Urothelium cell line (cell line): Measurements from ENCODE around the gene MUC4.

Experiments used
- DNase-seq: peaks from one replicate; pipeline ENCODE4 v3.0.0; 2011; ENCODE audit warnings: low spot score, mixed read lengths
- FAIRE-seq: peaks from 2 replicates; lab custom pipeline; 2011; peaks lifted over from hg19 to GRCh38; lab: Jason Lieb, UNC

MUC4 gene

GRCh38 chr3:195811756-195812155, at the start of gene MUC4:
Gene MUC4, minus strand, starts transcription at chr3:195811929. Its CDS starts 112 bp downstream, at chr3:195811817.
- no peak for FAIRE-seq

GRCh38 chr3:195860456-195860855, 48.7 kb upstream of the MUC4 start:
- DNase-seq (no peak), FAIRE-seq (no peak)

More at GRCh38 chr3:195811756-195812155, at the start of gene MUC4:
- DNase-seq: no peak

GRCh38 chr3:195859846-195860411, 48.2 kb upstream of the MUC4 start:
- DNase-seq (no peak), FAIRE-seq (no peak)

GRCh38 chr3:195859061-195859845, 47.5 kb upstream of the MUC4 start:
- FAIRE-seq (no peak), DNase-seq (peak; percentile 70)

- DNase-seq: no peak
- FAIRE-seq: no peak
Measured at GRCh38 chr3:195856410-195857084, 44.8 kb upstream of the MUC4 start.

- DNase-seq (no peak), FAIRE-seq (no peak)
Measured at GRCh38 chr3:195855471-195856409, 44.0 kb upstream of the MUC4 start.

GRCh38 chr3:195854628-195855294, 43.0 kb upstream of the MUC4 start:
- no peak for DNase-seq
- no peak for FAIRE-seq

- no peak for FAIRE-seq
- DNase-seq: no peak
Measured at GRCh38 chr3:195853996-195854395, 42.3 kb upstream of the MUC4 start.

GRCh38 chr3:195853036-195853435, 41.3 kb upstream of the MUC4 start:
- FAIRE-seq (no peak), DNase-seq (no peak)

- FAIRE-seq: no peak
- DNase-seq: peak; percentile 84
Measured at GRCh38 chr3:195850857-195851543, 39.3 kb upstream of the MUC4 start.

GRCh38 chr3:195849322-195850074, 37.8 kb upstream of the MUC4 start:
- DNase-seq: no peak

GRCh38 chr3:195847055-195847950, 35.6 kb upstream of the MUC4 start:
- FAIRE-seq: no peak
- DNase-seq: no peak

More at GRCh38 chr3:195849322-195850074, 37.8 kb upstream of the MUC4 start:
- no peak for FAIRE-seq

- DNase-seq (no peak), FAIRE-seq (no peak)
Measured at GRCh38 chr3:195845483-195845882, 33.8 kb upstream of the MUC4 start.

GRCh38 chr3:195844671-195845218, 33.0 kb upstream of the MUC4 start:
- DNase-seq (no peak), FAIRE-seq (no peak)

GRCh38 chr3:195839260-195840010, 27.7 kb upstream of the MUC4 start:
- FAIRE-seq: no peak
- no peak for DNase-seq

- DNase-seq (no peak), FAIRE-seq (no peak)
Measured at GRCh38 chr3:195838714-195839113, 27.0 kb upstream of the MUC4 start.
